Measurements from ENCODE around the gene METTL1. TPM values are rescaled to one million over a fixed set of nuclear protein-coding genes. Genes with fewer than 3 reads are reported as not detected.

The METTL1 gene
- total and polyA plus RNA-seq, 9 of the 15 experiments (the other 6 are each of a cell fraction or from before 2014, with no cell fraction given), result 12.6 to 65.9 (median 39.2) TPM

DNA sequence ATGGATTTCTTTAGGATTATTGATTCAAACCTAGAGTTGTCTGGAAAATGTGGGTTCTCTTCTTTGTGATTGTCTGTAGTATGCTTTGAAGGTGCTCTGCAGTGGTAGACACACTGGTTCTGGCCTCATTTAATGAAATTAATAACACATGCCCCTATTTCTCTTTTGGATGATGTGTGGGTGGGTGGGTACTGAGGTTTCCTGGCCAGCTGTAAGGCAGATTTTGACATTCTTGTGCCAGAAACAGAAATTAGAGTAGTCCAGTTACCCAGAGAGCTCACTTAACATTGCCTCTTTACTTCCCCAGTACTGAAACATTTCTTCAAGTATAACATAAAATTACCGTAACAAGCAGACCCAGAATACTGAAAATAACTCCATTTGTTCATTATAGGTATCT lies 25.1 kb upstream of the METTL1 start (continued):
- no peak for TF ChIP-seq HMGN3 (IDR thresholded peaks at IDR 0.05; ENCODE audit: borderline replicate concordance, extremely low read depth, insufficient read length, low read depth, low read length)
- no peak for TF ChIP-seq ZNF282 (CRISPR knock-in tag; IDR thresholded peaks at IDR 0.05)
- no peak for TF ChIP-seq MAFF (IDR thresholded peaks at IDR 0.05; ENCODE audit: low read length)
- no peak for TF ChIP-seq LEF1 (IDR thresholded peaks at IDR 0.05)
- TF ChIP-seq, protein P1, sequence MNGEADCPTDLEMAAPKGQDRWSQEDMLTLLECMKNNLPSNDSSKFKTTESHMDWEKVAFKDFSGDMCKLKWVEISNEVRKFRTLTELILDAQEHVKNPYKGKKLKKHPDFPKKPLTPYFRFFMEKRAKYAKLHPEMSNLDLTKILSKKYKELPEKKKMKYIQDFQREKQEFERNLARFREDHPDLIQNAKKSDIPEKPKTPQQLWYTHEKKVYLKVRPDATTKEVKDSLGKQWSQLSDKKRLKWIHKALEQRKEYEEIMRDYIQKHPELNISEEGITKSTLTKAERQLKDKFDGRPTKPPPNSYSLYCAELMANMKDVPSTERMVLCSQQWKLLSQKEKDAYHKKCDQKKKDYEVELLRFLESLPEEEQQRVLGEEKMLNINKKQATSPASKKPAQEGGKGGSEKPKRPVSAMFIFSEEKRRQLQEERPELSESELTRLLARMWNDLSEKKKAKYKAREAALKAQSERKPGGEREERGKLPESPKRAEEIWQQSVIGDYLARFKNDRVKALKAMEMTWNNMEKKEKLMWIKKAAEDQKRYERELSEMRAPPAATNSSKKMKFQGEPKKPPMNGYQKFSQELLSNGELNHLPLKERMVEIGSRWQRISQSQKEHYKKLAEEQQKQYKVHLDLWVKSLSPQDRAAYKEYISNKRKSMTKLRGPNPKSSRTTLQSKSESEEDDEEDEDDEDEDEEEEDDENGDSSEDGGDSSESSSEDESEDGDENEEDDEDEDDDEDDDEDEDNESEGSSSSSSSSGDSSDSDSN (IDR thresholded peaks at IDR 0.05; ENCODE audit: borderline replicate concordance in 1 of 2, low read depth in 2 of 2, low read length in 2 of 2), result no peak
- TF ChIP-seq, protein P2, sequence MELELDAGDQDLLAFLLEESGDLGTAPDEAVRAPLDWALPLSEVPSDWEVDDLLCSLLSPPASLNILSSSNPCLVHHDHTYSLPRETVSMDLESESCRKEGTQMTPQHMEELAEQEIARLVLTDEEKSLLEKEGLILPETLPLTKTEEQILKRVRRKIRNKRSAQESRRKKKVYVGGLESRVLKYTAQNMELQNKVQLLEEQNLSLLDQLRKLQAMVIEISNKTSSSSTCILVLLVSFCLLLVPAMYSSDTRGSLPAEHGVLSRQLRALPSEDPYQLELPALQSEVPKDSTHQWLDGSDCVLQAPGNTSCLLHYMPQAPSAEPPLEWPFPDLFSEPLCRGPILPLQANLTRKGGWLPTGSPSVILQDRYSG (tag; conservative IDR thresholded peaks at IDR 0.05; ENCODE audit: low read depth), result no peak

GRCh38 chr12:57795354-57795753 lies 23.4 kb upstream of the METTL1 start:
- no TSS peak for BruUV-seq (replicated peaks)
- no peak overlapping the region for H3K9ac ChIP-seq (ENCODE audit: insufficient read depth in 1 of 2, low read depth in 2 of 2, low read length in 2 of 2)
- in situ Hi-C loops (cut with MboI), result no loop called here
- POLR2A ChIA-PET, result no interaction called here
- no peak overlapping the region for H3K4me3 ChIP-seq
- no peaks in the 10 kb centered on the region for H3K27me3 ChIP-seq (ENCODE audit: control insufficient read depth in 2 of 2, insufficient read depth in 2 of 2, low read length in 2 of 2)
- H3K9me1 ChIP-seq (ENCODE audit: control insufficient read depth, insufficient read depth, low read length), result no peaks in the 10 kb centered on the region
- FAIRE-seq (no peak), DNase-seq (ENCODE audit: extremely low read depth in 1 of 4, low spot score in 3 of 4) (no peak), ATAC-seq (no peak)
- H3K4me2 ChIP-seq (ENCODE audit: insufficient read depth, low read length), result no peak overlapping the region
- H3K27ac ChIP-seq (ENCODE audit: extremely low read depth, low read depth, low read length), result no peak overlapping the region
- no peak overlapping the region for H2AFZ ChIP-seq (ENCODE audit: low read depth, low read length)
- peaks cover 2% of the 10 kb centered on the region; the same call in 1 of the 3 replicates for H3K79me2 ChIP-seq (ENCODE audit: control insufficient read depth, insufficient read depth, low read length)
- intact Hi-C loops (cut with micrococcal nuclease), result no loop called here
- WGBS (ENCODE audit: insufficient coverage, low coverage, missing lambda C conversion rate), result 95% methylated on average over 6 of the region's 6 CpGs
- peaks cover 2 to 4% of the 10 kb centered on the region in 2 experiments; a peak in 2 of 5 replicates for H3K4me1 ChIP-seq (replicated peaks in 1 of 2; ENCODE audit: control insufficient read depth in 2 of 2, insufficient read depth in 2 of 2, low read length in 2 of 2)
- H4K20me1 ChIP-seq (replicated peaks; ENCODE audit: control insufficient read depth, insufficient read depth, low read length), result no peaks in the 10 kb centered on the region
- H3K36me3 ChIP-seq (ENCODE audit: control insufficient read depth, insufficient read depth, low read length), result peaks cover 75% of the 10 kb centered on the region
- CTCF ChIA-PET (ENCODE audit: low intra/inter-chr PET ratio), result no interaction called here
- H3K9me3 ChIP-seq (replicated peaks; ENCODE audit: control insufficient read depth, insufficient read depth, low read depth, low read length), result no peaks in the 10 kb centered on the region
- TF ChIP-seq, protein P3, sequence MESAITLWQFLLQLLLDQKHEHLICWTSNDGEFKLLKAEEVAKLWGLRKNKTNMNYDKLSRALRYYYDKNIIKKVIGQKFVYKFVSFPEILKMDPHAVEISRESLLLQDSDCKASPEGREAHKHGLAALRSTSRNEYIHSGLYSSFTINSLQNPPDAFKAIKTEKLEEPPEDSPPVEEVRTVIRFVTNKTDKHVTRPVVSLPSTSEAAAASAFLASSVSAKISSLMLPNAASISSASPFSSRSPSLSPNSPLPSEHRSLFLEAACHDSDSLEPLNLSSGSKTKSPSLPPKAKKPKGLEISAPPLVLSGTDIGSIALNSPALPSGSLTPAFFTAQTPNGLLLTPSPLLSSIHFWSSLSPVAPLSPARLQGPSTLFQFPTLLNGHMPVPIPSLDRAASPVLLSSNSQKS (CRISPR knock-in tag; IDR thresholded peaks at IDR 0.05), result no peak
- TF ChIP-seq IFI16 (CRISPR knock-in tag; IDR thresholded peaks at IDR 0.05) (no peak), MTF1 (CRISPR knock-in tag; IDR thresholded peaks at IDR 0.05; ENCODE audit: borderline replicate concordance) (no peak), FOXP4 (CRISPR knock-in tag; IDR thresholded peaks at IDR 0.05; ENCODE audit: borderline replicate concordance) (no peak), DDX20 (tag; IDR thresholded peaks at IDR 0.05; ENCODE audit: low read depth) (no peak), HNRNPL (IDR thresholded peaks at IDR 0.05; ENCODE audit: low read depth, low read length) (no peak), SP2 (IDR thresholded peaks at IDR 0.05; ENCODE audit: extremely low read depth, low read depth, low read length, poor library complexity, severe bottlenecking) (no peak), TCF15 (CRISPR knock-in tag; IDR thresholded peaks at IDR 0.05) (no peak)

Measured in K562 (cell line).